Measurements from ENCODE around the gene ZNF20. TPM values are rescaled to one million over a fixed set of nuclear protein-coding genes. Genes with fewer than 3 reads are reported as not detected.

ZNF20 gene
- total and polyA plus RNA-seq, 9 of the 15 experiments (the other 6 are each of a cell fraction or from before 2014, with no cell fraction given), result 1.4 to 3.7 (median 3.1) TPM

GRCh38 chr19:12139885-12140544 is at the start of gene ZNF20 (continued):
- TF ChIP-seq ZFP91 (CRISPR knock-in tag; IDR thresholded peaks at IDR 0.05) (no peak), SMAD2 (IDR thresholded peaks at IDR 0.05; ENCODE audit: low read depth, low read length) (no peak), RBM17 (IDR thresholded peaks at IDR 0.05; ENCODE audit: borderline replicate concordance, low read depth, low read length) (no peak), ZNF655 (CRISPR knock-in tag; IDR thresholded peaks at IDR 0.05) (no peak), KAT2B (IDR thresholded peaks at IDR 0.05; ENCODE audit: low read depth, low read length) (no peak), TEAD1 (CRISPR knock-in tag; IDR thresholded peaks at IDR 0.05) (0 out of 4 replicates have a peak, but pooled peaks of 1 of the 2 experiments have one; percentile 30), HDAC1 (IDR thresholded peaks at IDR 0.05) (peak in 1 of 2 experiments; percentile 41; a peak in 1 of 4 replicates), TRIM24 (IDR thresholded peaks at IDR 0.05) (0 out of 4 replicates have a peak, but pooled peaks of 1 of the 2 experiments have one; percentile 9), MCM7 (IDR thresholded peaks at IDR 0.05) (no peak), ZFX (CRISPR knock-in tag; IDR thresholded peaks at IDR 0.05) (peak; percentile 84), KLF6 (CRISPR knock-in tag; IDR thresholded peaks at IDR 0.05; ENCODE audit: borderline replicate concordance) (no peak), RAD21 (CRISPR knock-in tag; conservative IDR thresholded peaks at IDR 0.05 in 1 of 2, IDR thresholded peaks at IDR 0.05 in 1 of 2) (no peak), TAF7 (tag; IDR thresholded peaks at IDR 0.05) (peak; percentile 47; the same call in 1 of the 2 replicates), ARID4B (CRISPR knock-in tag; IDR thresholded peaks at IDR 0.05) (no peak), ZNF511 (CRISPR knock-in tag; IDR thresholded peaks at IDR 0.05) (peak; percentile 31; the same call in 1 of the 2 replicates)
- TF ChIP-seq, protein P1, sequence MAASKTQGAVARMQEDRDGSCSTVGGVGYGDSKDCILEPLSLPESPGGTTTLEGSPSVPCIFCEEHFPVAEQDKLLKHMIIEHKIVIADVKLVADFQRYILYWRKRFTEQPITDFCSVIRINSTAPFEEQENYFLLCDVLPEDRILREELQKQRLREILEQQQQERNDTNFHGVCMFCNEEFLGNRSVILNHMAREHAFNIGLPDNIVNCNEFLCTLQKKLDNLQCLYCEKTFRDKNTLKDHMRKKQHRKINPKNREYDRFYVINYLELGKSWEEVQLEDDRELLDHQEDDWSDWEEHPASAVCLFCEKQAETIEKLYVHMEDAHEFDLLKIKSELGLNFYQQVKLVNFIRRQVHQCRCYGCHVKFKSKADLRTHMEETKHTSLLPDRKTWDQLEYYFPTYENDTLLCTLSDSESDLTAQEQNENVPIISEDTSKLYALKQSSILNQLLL (CRISPR knock-in tag; IDR thresholded peaks at IDR 0.05; ENCODE audit: borderline replicate concordance), result no peak
